ENCODE results near the gene RFX8.

The RFX8 gene

DNA sequence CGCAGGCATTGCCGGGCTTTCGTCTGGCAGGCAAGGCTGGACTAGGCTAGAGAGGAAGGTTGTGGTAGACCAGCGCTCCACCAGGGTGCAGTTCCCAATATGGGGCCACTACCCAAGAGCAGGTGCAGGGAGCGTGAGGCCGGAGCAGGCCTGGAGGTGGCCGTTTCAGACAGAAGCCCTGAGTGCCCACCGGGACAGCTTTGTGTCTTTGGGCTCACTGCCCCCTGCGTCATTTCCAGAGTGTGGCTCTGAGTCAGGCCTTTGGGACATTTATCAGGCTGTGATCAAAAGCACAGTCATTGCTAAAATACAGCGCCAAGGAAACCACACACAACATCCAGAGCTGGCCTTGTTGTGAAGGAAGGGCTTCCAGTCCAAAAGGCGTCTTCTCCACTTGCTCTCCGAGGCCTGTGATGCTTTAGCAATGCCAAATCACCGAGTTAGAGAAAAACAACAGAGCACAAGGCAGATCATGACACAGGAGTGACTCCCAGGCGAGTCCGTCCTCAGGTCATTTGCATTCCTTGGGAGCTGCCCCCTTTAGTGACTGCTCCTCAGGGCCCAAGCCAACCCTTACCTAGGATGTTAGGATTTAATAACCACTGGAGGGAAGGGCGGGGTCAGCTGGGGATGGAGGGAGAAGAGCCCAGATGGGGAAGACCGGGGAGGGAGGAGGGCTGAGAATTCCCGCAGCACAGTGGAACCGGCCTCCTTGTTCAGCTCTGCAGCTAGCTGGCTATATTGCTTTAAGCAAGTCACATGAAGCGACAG is 42.3 kb downstream of the RFX8 start:
- H3K36me3 ChIP-seq = no peaks in the 10 kb centered on the region
- H3K27ac ChIP-seq = no peak overlapping the region
- no peak for DNase-seq
- no peaks in the 10 kb centered on the region for H3K27me3 ChIP-seq
- intact Hi-C loops (cut with DNase I; ENCODE audit: low total_unique reads) = no loop called here
- no peak overlapping the region for H3K4me3 ChIP-seq
- TF ChIP-seq CTCF (IDR thresholded peaks at IDR 0.05) = no peak
- H3K4me1 ChIP-seq = no peaks in the 10 kb centered on the region
- H3K9me3 ChIP-seq = no peaks in the 10 kb centered on the region

DNA sequence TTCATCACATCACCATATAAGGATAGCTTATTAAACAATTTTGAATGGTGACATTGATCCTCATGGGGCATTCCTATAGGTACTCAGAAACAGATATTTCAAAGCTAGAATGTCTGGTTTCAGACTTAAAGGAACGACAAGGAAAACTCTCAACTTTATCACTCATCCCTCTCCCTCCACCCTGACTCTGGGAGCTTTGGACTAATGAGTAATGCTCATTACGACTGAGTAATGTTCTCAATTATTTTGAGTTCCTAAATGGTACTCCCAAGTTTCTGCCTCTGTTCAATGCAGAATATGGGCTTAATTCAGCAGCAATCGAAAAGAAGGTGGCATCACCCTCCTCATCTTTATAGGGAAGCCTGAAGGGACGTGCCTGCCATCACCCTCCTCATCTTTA is 43.4 kb downstream of the RFX8 start:
- no peak overlapping the region for H3K27ac ChIP-seq
- no peak for DNase-seq
- H3K9me3 ChIP-seq = no peaks in the 10 kb centered on the region
- intact Hi-C loops (cut with DNase I; ENCODE audit: low total_unique reads) = no loop called here
- no peaks in the 10 kb centered on the region for H3K4me1 ChIP-seq
- H3K27me3 ChIP-seq = no peaks in the 10 kb centered on the region
- no peaks in the 10 kb centered on the region for H3K36me3 ChIP-seq
- no peak overlapping the region for H3K4me3 ChIP-seq
- TF ChIP-seq CTCF (IDR thresholded peaks at IDR 0.05) = no peak

DNA sequence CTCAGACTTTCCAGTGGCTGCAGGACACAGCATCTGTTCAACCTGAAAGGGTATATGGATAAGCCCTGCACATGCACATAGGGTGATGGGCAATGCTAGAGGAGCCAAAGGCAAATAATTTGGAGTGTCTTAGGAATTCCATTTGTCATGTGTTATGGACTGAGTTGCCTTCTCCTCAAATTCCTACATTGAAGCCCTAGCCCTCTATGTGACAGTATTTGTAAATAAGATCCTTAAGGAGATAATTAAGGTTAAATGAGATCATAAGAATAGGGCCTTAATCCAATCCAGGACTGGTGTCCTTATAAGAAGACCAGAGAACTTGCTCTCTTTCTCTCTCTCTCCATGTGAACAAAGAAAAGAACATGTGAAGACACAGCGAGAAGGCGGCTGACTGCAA is 44.8 kb downstream of the RFX8 start:
- Histone ChIP-seq H3K4me1 (no peaks in the 10 kb centered on the region), H3K27ac (no peak overlapping the region), H3K27me3 (no peaks in the 10 kb centered on the region), H3K36me3 (no peaks in the 10 kb centered on the region), H3K4me3 (no peak overlapping the region), H3K9me3 (no peaks in the 10 kb centered on the region)
- no peak for TF ChIP-seq CTCF (IDR thresholded peaks at IDR 0.05)
- no peak for DNase-seq
- intact Hi-C loops (cut with DNase I; ENCODE audit: low total_unique reads) = no loop called here

DNA sequence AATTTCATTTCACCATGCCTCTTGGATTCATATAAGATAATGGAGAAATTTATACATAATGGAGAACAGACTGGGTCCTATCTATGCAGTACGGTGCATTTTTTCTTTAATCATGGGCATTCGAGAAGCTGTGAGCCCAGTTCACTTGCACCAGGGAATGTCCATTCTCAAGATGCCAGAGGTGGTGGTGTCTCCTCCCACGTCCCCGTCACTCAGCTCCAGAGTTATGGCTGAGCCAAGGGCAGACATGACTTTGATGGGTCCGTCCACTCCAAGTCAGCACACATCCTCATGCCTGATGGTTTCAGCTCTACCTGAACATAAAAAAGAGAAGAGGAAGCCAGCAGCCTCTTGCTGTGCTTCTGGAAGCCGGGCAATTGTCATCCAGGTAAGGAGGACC is 45.5 kb downstream of the RFX8 start:
- H3K27ac ChIP-seq = no peak overlapping the region
- TF ChIP-seq CTCF (IDR thresholded peaks at IDR 0.05) = no peak
- no peak overlapping the region for H3K4me3 ChIP-seq
- DNase-seq = peak in 1 of 2 donors; percentile 31
- intact Hi-C loops (cut with DNase I; ENCODE audit: low total_unique reads) = no loop called here
- no peaks in the 10 kb centered on the region for H3K27me3 ChIP-seq
- H3K9me3 ChIP-seq = no peaks in the 10 kb centered on the region
- H3K4me1 ChIP-seq = no peaks in the 10 kb centered on the region
- no peaks in the 10 kb centered on the region for H3K36me3 ChIP-seq

GRCh38 chr2:101428422-101429176 is 46.3 kb downstream of the RFX8 start:
- Histone ChIP-seq H3K9me3 (no peaks in the 10 kb centered on the region), H3K27ac (no peak overlapping the region), H3K27me3 (no peaks in the 10 kb centered on the region), H3K4me3 (no peak overlapping the region), H3K4me1 (no peaks in the 10 kb centered on the region), H3K36me3 (no peaks in the 10 kb centered on the region)
- intact Hi-C loops (cut with DNase I; ENCODE audit: low total_unique reads) = no loop called here
- no peak for TF ChIP-seq CTCF (IDR thresholded peaks at IDR 0.05)
- no peak for DNase-seq

Measured in tibial artery (tissue), 4 donors.